Cardiac septum (tissue), 1 donor: ENCODE measurements around the gene MADCAM1. TPM values are rescaled to one million over a fixed set of nuclear protein-coding genes. Genes with fewer than 3 reads are reported as not detected.
A peak's percentile ranks its signal among the peaks of the same experiment; 100 is the strongest.

Experiments used
- DNase-seq: peaks from one replicate; pipeline ENCODE4 v3.0.0-alpha.2; 2020; ENCODE audit warnings: low spot score
- intact Hi-C: fragments of 100-400 bp; cut with DNase I; formaldehyde crosslinking; loops from one replicate; pipeline ENCODE4 v1.14.0; 2022
- total RNA-seq: library from RNA; stranded (reverse); fragmentation: NEBNext Ultra II Directional; extraction: Animal tissue kit (Norgen Biotek cat#: 25700); gene quantifications from one replicate; pipeline ENCODE4 v1.2.1, GENCODE V29; 2021
- donor health status: DM: no; HTN: no; CAD: no.

MADCAM1 gene
- total RNA-seq, 1 donor from 2014 or later: 0.40 TPM

DNA sequence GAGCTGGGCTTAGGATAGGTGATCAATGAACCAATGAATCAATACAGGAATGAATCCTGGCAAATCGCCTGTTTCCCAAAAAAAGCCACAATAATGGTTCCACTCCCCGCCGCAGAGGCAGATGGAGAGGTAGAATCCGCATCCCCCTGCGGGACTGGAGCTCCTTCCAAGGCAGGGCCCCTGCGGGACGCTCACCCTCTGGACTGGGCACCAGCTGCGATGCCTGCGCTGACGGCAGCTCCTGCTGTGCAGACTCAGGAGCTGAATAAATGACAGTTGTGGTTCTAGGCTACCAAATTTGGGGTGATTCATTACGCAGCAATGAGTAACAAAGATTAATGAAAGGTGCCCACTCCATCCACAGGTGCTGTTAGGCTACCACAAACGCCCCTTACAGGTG is 26.4 kb downstream of the MADCAM1 start:
- no peak for DNase-seq
- intact Hi-C loops: no loop called here

GRCh38 chr19:524062-524674 is 27.9 kb downstream of the MADCAM1 start:
- intact Hi-C loops: no loop called here
- no peak for DNase-seq

DNA sequence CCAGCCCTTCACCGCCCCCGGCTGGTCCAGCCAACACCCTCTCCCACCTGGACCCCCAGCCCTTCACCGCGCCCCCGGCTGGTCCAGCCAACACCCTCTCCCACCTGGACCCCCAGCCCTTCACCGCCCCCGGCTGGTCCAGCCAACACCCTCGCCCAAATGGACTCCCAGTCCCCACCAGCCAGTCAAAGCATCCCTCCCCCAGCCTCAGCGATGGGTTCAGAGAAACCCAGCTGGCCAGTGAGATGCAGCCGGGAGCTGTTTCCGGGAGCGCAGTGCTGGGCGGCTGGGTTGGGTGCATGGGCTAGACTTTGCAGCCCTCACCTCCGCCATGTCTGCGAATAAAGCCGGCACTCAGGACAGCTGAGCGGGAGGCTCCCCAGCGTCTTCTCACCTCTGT is 28.7 kb downstream of the MADCAM1 start:
- DNase-seq: no peak
- intact Hi-C loops: no loop called here

- DNase-seq: no peak
- intact Hi-C loops: no loop called here
Measured at GRCh38 chr19:525857-526419, 29.7 kb downstream of the MADCAM1 start.

- intact Hi-C loops: loop anchor here (5.0 kb wide), 1 partner anchor 42 kb away; the partner anchor contains the start of gene BSG
- DNase-seq: no peak
Measured at GRCh38 chr19:530134-531008, 34.1 kb downstream of the MADCAM1 start.

GRCh38 chr19:531009-531752 is 34.9 kb downstream of the MADCAM1 start:
- intact Hi-C loops: loop anchor here (5.0 kb wide), 1 partner anchor 41 kb away; the partner anchor contains the start of gene BSG
- DNase-seq: peak; percentile 91

- intact Hi-C loops: loop anchor here (5.0 kb wide), 1 partner anchor 40 kb away; the partner anchor contains the start of gene BSG
- no peak for DNase-seq
Measured at GRCh38 chr19:531753-532560, 35.7 kb downstream of the MADCAM1 start, which contains the start of gene CDC34. CDC34 (plus strand) TSS chr19:531760; CDS start chr19:531932, 172 bp downstream.

GRCh38 chr19:532561-533363 is 36.5 kb downstream of the MADCAM1 start:
- peak; percentile 88 for DNase-seq
- intact Hi-C loops: loop anchor here (5.0 kb wide), 1 partner anchor 40 kb away; the partner anchor contains the start of gene BSG

DNA sequence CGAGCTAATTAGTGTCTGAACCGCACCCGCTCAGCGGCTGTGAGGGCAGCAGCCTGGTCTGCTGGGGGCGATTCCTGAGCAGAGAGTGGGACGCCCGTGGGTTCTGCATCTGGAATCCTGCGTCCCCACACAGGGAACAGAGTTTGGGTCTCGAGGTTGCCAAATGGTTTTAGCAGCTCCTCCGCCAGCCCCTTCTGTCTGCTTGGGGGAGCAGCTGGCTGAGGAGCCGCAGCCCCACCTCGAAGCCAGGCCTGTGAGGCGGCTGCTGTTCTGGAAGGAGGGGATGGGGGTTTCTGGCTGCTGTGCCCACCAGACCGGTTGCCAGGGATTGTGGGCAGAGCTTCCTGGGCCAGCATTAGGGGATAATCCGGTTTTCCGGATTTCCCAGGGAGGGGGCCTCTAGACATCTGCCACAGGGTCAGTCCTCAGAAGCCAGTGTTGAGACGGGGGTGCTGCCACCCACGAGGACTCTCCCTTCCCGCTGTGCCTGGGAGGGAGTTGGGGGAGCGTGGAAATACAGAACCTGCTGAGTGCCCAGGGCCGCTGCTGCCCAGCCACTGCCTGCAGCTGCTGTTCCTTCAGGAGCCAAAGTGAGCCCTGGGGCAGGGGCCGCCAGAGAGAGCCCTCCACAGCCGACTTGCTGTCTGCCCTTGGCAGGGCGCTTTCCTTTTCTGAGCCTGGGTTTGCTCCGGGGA is 37.2 kb downstream of the MADCAM1 start:
- DNase-seq: no peak
- intact Hi-C loops: loop anchor here (5.0 kb wide), 1 partner anchor 39 kb away; the partner anchor contains the start of gene BSG

- intact Hi-C loops: loop anchor here (5.0 kb wide), 1 partner anchor 38 kb away; the partner anchor contains the start of gene BSG
Measured at GRCh38 chr19:534088-534487, 37.8 kb downstream of the MADCAM1 start.

DNA sequence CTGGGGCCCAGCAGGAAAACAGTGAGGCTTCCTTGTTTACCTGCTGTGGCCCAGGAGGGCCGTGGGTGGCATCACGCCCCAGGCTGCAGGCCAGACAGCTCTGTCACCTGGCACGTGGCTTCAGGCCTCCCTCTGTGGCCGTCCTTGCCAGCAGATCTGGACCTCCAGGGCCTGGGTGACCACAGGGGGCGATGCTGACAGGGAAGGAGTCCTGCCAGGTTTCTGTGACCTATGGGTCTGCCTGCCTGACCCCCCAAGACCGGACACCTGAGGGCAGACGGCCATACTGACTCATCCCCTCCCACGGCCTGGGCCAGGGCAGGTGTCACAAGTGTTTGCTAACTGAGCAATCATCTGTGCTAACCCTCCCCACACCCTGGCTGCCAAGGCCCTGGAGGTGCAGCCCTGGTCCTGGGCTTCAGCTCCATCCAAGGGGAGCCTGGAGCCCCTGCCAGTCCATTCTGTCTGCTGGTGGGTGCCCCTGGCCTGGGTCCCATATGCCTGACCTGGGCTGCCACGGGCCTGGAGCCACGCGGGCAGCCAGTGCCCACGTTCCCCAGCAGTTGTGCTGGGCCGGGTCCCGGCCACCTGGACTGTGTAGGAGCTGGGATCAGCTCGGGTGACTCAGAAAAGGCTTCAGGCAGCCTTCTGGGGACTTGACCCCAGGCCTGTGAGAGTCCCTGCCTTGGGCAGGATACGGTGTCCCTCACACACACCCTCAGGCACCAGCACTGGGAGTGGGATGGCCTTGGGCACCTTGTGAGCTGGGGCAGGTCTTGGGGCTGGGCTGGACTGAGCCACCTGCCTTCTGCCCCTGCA is 38.9 kb downstream of the MADCAM1 start:
- intact Hi-C loops: no loop called here
- no peak for DNase-seq

More at GRCh38 chr19:534088-534487, 37.8 kb downstream of the MADCAM1 start:
- DNase-seq: no peak

GRCh38 chr19:536031-536880 is 40.0 kb downstream of the MADCAM1 start:
- intact Hi-C loops: no loop called here
- DNase-seq: no peak

- intact Hi-C loops: no loop called here
- DNase-seq: no peak
Measured at GRCh38 chr19:536881-537404, 40.7 kb downstream of the MADCAM1 start.

GRCh38 chr19:538641-539428 is 42.5 kb downstream of the MADCAM1 start:
- intact Hi-C loops: no loop called here
- no peak for DNase-seq
